Measurements from ENCODE around the gene TBL1X.

The TBL1X gene

DNA sequence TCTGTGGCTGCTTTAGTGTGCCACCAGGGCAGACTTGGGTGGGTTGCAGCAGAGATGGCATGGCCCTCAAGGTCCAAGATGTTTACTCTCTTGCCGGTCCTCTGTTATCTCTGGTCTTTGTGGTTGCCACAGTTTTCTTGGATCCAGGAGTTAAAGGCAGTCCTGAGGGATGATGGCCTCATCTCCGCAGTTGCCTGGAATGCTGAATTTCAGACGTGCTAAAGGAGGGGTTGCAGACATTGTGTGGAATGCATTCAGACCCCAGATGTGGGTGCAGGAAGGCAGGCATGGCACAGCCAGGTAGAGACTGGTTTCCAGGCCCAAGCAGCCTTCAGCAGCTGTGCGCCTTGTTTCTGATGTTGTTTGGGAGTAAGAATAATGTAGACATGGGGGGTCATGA, 64.4 kb downstream of the TBL1X start:
- peaks cover 2% of the 10 kb centered on the region for H3K79me2 ChIP-seq
- no peaks in the 10 kb centered on the region for H3K4me1 ChIP-seq
- TF ChIP-seq, protein P1, sequence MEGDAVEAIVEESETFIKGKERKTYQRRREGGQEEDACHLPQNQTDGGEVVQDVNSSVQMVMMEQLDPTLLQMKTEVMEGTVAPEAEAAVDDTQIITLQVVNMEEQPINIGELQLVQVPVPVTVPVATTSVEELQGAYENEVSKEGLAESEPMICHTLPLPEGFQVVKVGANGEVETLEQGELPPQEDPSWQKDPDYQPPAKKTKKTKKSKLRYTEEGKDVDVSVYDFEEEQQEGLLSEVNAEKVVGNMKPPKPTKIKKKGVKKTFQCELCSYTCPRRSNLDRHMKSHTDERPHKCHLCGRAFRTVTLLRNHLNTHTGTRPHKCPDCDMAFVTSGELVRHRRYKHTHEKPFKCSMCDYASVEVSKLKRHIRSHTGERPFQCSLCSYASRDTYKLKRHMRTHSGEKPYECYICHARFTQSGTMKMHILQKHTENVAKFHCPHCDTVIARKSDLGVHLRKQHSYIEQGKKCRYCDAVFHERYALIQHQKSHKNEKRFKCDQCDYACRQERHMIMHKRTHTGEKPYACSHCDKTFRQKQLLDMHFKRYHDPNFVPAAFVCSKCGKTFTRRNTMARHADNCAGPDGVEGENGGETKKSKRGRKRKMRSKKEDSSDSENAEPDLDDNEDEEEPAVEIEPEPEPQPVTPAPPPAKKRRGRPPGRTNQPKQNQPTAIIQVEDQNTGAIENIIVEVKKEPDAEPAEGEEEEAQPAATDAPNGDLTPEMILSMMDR (IDR thresholded peaks at IDR 0.05) = no peak
- no peak overlapping the region for H3K4me3 ChIP-seq (ENCODE audit: low read depth, low read length)
- no peak overlapping the region for H3K4me2 ChIP-seq (ENCODE audit: low read length)
- H2AFZ ChIP-seq = no peak overlapping the region
- H3K27me3 ChIP-seq (ENCODE audit: control insufficient read depth, insufficient read depth, low read length) = no peaks in the 10 kb centered on the region
- no peak overlapping the region for H3K9ac ChIP-seq
- no peak overlapping the region for H3K27ac ChIP-seq
- H3K9me3 ChIP-seq (ENCODE audit: control insufficient read depth, low read length) = no peaks in the 10 kb centered on the region
- H3K36me3 ChIP-seq (ENCODE audit: control insufficient read depth, insufficient read depth, low read length) = no peaks in the 10 kb centered on the region

DNA sequence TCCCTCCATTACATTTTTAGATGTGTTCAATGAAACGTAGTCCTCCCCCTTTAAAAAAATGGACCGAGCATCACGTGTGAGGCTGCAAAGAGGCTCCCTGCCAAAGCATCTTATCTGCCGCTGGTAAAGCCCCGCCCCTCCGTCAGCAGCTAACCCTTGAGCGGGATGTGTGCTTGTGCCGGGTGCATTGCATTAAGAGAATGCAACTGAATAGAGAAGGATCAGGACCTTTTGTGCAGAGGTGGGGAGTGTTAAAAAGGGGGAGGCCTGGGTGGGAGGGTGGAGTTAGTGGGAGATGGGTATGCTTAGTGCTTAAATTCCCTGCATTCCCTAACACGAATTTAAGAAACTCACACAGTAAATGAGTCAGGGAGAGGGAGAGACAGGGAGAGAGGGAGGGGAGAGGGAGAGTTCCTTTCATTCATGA, 66.0 kb downstream of the TBL1X start:
- Histone ChIP-seq H3K27me3 (ENCODE audit: control insufficient read depth, insufficient read depth, low read length) (no peaks in the 10 kb centered on the region), H3K9me3 (ENCODE audit: control insufficient read depth, low read length) (no peaks in the 10 kb centered on the region), H3K4me3 (ENCODE audit: low read depth, low read length) (no peak overlapping the region), H3K79me2 (peaks cover 2% of the 10 kb centered on the region), H3K27ac (no peak overlapping the region), H3K36me3 (ENCODE audit: control insufficient read depth, insufficient read depth, low read length) (no peaks in the 10 kb centered on the region), H2AFZ (no peak overlapping the region), H3K4me2 (ENCODE audit: low read length) (no peak overlapping the region), H3K4me1 (no peaks in the 10 kb centered on the region), H3K9ac (no peak overlapping the region)
- TF ChIP-seq, protein P1 (IDR thresholded peaks at IDR 0.05) = no peak

- no peaks in the 10 kb centered on the region for H3K36me3 ChIP-seq (ENCODE audit: control insufficient read depth, insufficient read depth, low read length)
- no peak overlapping the region for H3K4me2 ChIP-seq (ENCODE audit: low read length)
- no peak overlapping the region for H3K9ac ChIP-seq
- no peak overlapping the region for H2AFZ ChIP-seq
- no peaks in the 10 kb centered on the region for H3K79me2 ChIP-seq
- TF ChIP-seq, protein P1 (IDR thresholded peaks at IDR 0.05) = no peak
- H3K4me3 ChIP-seq (ENCODE audit: low read depth, low read length) = no peak overlapping the region
- no peaks in the 10 kb centered on the region for H3K9me3 ChIP-seq (ENCODE audit: control insufficient read depth, low read length)
- no peaks in the 10 kb centered on the region for H3K4me1 ChIP-seq
- no peak overlapping the region for H3K27ac ChIP-seq
- H3K27me3 ChIP-seq (ENCODE audit: control insufficient read depth, insufficient read depth, low read length) = no peaks in the 10 kb centered on the region
Measured at GRCh38 chrX:9532349-9532748, 67.5 kb downstream of the TBL1X start.

DNA sequence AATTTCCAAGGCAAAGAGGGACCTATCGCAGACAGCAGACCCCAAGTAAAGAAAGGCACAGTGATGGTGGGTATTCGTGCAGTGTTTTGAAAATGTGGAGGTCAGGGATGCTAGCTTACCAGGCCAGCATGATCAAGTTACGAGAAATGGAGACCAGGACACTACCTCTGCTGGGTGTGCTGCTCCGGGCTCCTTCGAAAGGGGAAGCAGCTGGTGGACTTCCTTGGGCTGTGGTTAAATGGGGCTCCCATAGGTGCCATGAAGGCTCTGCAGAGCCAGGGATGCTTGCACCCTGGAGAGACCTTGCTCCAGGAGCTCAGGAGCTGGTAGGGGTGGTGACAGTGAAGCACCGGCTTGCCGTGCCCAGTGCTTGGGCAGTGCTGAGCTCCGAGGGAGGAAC, 68.8 kb downstream of the TBL1X start:
- Histone ChIP-seq H2AFZ (no peak overlapping the region), H3K4me3 (ENCODE audit: low read depth, low read length) (no peak overlapping the region), H3K27me3 (ENCODE audit: control insufficient read depth, insufficient read depth, low read length) (no peaks in the 10 kb centered on the region), H3K79me2 (no peaks in the 10 kb centered on the region), H3K9ac (no peak overlapping the region), H3K4me2 (ENCODE audit: low read length) (no peak overlapping the region), H3K36me3 (ENCODE audit: control insufficient read depth, insufficient read depth, low read length) (no peaks in the 10 kb centered on the region), H3K9me3 (ENCODE audit: control insufficient read depth, low read length) (no peaks in the 10 kb centered on the region), H3K4me1 (no peaks in the 10 kb centered on the region), H3K27ac (no peak overlapping the region)
- TF ChIP-seq, protein P1 (IDR thresholded peaks at IDR 0.05) = no peak

- Histone ChIP-seq H3K4me1 (no peaks in the 10 kb centered on the region), H3K9ac (no peak overlapping the region), H3K9me3 (ENCODE audit: control insufficient read depth, low read length) (no peaks in the 10 kb centered on the region), H3K79me2 (no peaks in the 10 kb centered on the region), H3K36me3 (ENCODE audit: control insufficient read depth, insufficient read depth, low read length) (no peaks in the 10 kb centered on the region), H3K27me3 (ENCODE audit: control insufficient read depth, insufficient read depth, low read length) (no peaks in the 10 kb centered on the region), H3K4me3 (ENCODE audit: low read depth, low read length) (no peak overlapping the region), H3K27ac (no peak overlapping the region), H3K4me2 (ENCODE audit: low read length) (no peak overlapping the region), H2AFZ (no peak overlapping the region)
- TF ChIP-seq, protein P1 (IDR thresholded peaks at IDR 0.05) = no peak
Measured at GRCh38 chrX:9534686-9535085, 69.8 kb downstream of the TBL1X start.
